Breast epithelium (tissue), 4 donors: ENCODE data around the gene ST6GALNAC3. TPM values are rescaled to one million over a fixed set of nuclear protein-coding genes. Genes with fewer than 3 reads are reported as not detected.

Source experiments
- DNase-seq, 2 donors: peaks; one replicate each; pipeline ENCODE4 v3.0.0-alpha.2; 2019; ENCODE audit warnings: low spot score in 2 of 2
- H3K27ac ChIP-seq, 2 donors: fragments of 200-600 bp; sonication (generic) in 1 of 2; one replicate each; pipeline ENCODE4 v1.5.1; 2016 to 2019; ENCODE audit warnings: mild to moderate bottlenecking in 1 of 2
- H3K27me3 ChIP-seq, 2 donors: fragments of 200-600 bp; sonication (generic) in 1 of 2; one replicate each; pipeline versions ENCODE4 v1.5.1 to v1.6.0; 2017 to 2019; ENCODE audit warnings: control low read depth in 1 of 2, mild to moderate bottlenecking in 1 of 2
- H3K36me3 ChIP-seq: fragments of 200-600 bp; one replicate; pipeline ENCODE4 v1.5.1; 2019
- H3K4me1 ChIP-seq, 2 donors: fragments of 200-600 bp; sonication (generic); one replicate each; pipeline ENCODE4 v1.5.1; 2016 to 2019; ENCODE audit warnings: control low read depth in 1 of 2
- H3K4me3 ChIP-seq, 3 donors: fragments of 200-600 bp; sonication (generic); 1 replicate in 2 of 3; 2 replicates in 1 of 3; pipeline ENCODE4 v1.5.1; 2016 to 2019; ENCODE audit warnings: mild to moderate bottlenecking in 3 of 3, moderate library complexity in 2 of 3
- H3K9me3 ChIP-seq, 2 donors: fragments of 200-600 bp; sonication (generic) in 1 of 2; one replicate each; pipeline ENCODE4 v1.5.1; 2016 to 2019; ENCODE audit warnings: control low read depth in 1 of 2
- CTCF ChIP-seq, 3 donors: fragments of 450-650 bp; IDR thresholded peaks; one replicate each; pipeline ENCODE4 v1.5.1; 2016 to 2017; ENCODE audit warnings: antibody characterized with exemption in 3 of 3, mild to moderate bottlenecking in 3 of 3, moderate library complexity in 3 of 3
- POLR2A ChIP-seq: fragments of 450-650 bp; IDR thresholded peaks from one replicate; pipeline ENCODE4 v1.6.1; 2016; ENCODE audit warnings: antibody characterized with exemption, mild to moderate bottlenecking, moderate library complexity
- POLR2AphosphoS5 ChIP-seq, 3 donors: sonication (generic); formaldehyde crosslinking; IDR thresholded peaks; one replicate each; pipeline ENCODE4 v1.6.1; 2017; ENCODE audit warnings: antibody characterized with exemption in 3 of 3
- intact Hi-C: fragments of 100-400 bp; cut with DNase I; formaldehyde crosslinking; loops from one replicate; pipeline ENCODE4 v1.15.1; 2023; ENCODE audit warnings: low total_unique reads
- total RNA-seq, 3 donors: library from RNA; depleted of rRNA; stranded (reverse); fragments of >200 nt; gene quantifications; one replicate each; pipeline ENCODE4 v1.1.0, GENCODE V29; 2016

The ST6GALNAC3 gene
- total RNA-seq, 3 donors from 2014 or later = 4.1 to 14.4 (median 8.5) TPM

- no peaks in the 10 kb centered on the region for H3K36me3 ChIP-seq
- intact Hi-C loops = no loop called here
- H3K27me3 ChIP-seq = no peaks in the 10 kb centered on the region
- no peak overlapping the region for H3K27ac ChIP-seq
- DNase-seq = no peak
- H3K4me3 ChIP-seq = no peak overlapping the region
- no peaks in the 10 kb centered on the region for H3K9me3 ChIP-seq
- TF ChIP-seq POLR2A (no peak), POLR2AphosphoS5 (IDR thresholded peaks at IDR 0.05) (no peak), CTCF (IDR thresholded peaks at IDR 0.05) (no peak)
- H3K4me1 ChIP-seq = no peaks in the 10 kb centered on the region
Observed at GRCh38 chr1:76070538-76070937, 4.0 kb upstream of the ST6GALNAC3 start.

- Histone ChIP-seq H3K36me3 (no peaks in the 10 kb centered on the region), H3K27ac (no peak overlapping the region), H3K27me3 (no peaks in the 10 kb centered on the region), H3K9me3 (no peaks in the 10 kb centered on the region), H3K4me1 (no peaks in the 10 kb centered on the region), H3K4me3 (no peak overlapping the region)
- TF ChIP-seq CTCF (IDR thresholded peaks at IDR 0.05) = no peak
- TF ChIP-seq POLR2AphosphoS5 (IDR thresholded peaks at IDR 0.05) = no peak
- TF ChIP-seq POLR2A = no peak
- DNase-seq = no peak
- intact Hi-C loops = no loop called here
Observed at GRCh38 chr1:76073481-76073880, 1.1 kb upstream of the ST6GALNAC3 start.

- Histone ChIP-seq H3K27me3 (no peaks in the 10 kb centered on the region), H3K9me3 (no peaks in the 10 kb centered on the region), H3K27ac (peak overlapping the region; percentile 46 to 82), H3K4me3 (peak overlapping the region; percentile 52 to 85 (median 65)), H3K36me3 (no peaks in the 10 kb centered on the region), H3K4me1 (no peaks in the 10 kb centered on the region)
- DNase-seq = no peak
- TF ChIP-seq POLR2A (no peak), POLR2AphosphoS5 (IDR thresholded peaks at IDR 0.05) (no peak), CTCF (IDR thresholded peaks at IDR 0.05) (no peak)
- intact Hi-C loops = no loop called here
Observed at GRCh38 chr1:76075188-76075489, 593 bp downstream of the ST6GALNAC3 start.

GRCh38 chr1:76075877-76076276 is 1.3 kb downstream of the ST6GALNAC3 start:
- Histone ChIP-seq H3K27ac (peak overlapping the region; percentile 46 to 82), H3K27me3 (no peaks in the 10 kb centered on the region), H3K4me3 (peak overlapping the region; percentile 52 to 85 (median 65)), H3K4me1 (no peaks in the 10 kb centered on the region), H3K36me3 (no peaks in the 10 kb centered on the region), H3K9me3 (no peaks in the 10 kb centered on the region)
- no peak for TF ChIP-seq CTCF (IDR thresholded peaks at IDR 0.05)
- no peak for TF ChIP-seq POLR2AphosphoS5 (IDR thresholded peaks at IDR 0.05)
- no peak for TF ChIP-seq POLR2A
- intact Hi-C loops = no loop called here
- DNase-seq = no peak

- no peak overlapping the region for H3K27ac ChIP-seq
- no peak overlapping the region for H3K4me3 ChIP-seq
- H3K4me1 ChIP-seq = no peaks in the 10 kb centered on the region
- TF ChIP-seq POLR2A (no peak), POLR2AphosphoS5 (IDR thresholded peaks at IDR 0.05) (no peak), CTCF (IDR thresholded peaks at IDR 0.05) (no peak)
- no peaks in the 10 kb centered on the region for H3K27me3 ChIP-seq
- intact Hi-C loops = no loop called here
- H3K36me3 ChIP-seq = no peaks in the 10 kb centered on the region
- no peaks in the 10 kb centered on the region for H3K9me3 ChIP-seq
- no peak for DNase-seq
Observed at GRCh38 chr1:76079475-76080227, 5.1 kb downstream of the ST6GALNAC3 start.
